ENCODE results near the gene WDR7.

Gene WDR7

GRCh38 chr18:56789004-56789888 is 138.1 kb downstream of the WDR7 start:
- no peak overlapping the region for H3K9ac ChIP-seq (ENCODE audit: low read length)
- TF ChIP-seq EZH2phosphoT487 (IDR thresholded peaks at IDR 0.05; ENCODE audit: low read depth): no peak
- TF ChIP-seq, protein P1, sequence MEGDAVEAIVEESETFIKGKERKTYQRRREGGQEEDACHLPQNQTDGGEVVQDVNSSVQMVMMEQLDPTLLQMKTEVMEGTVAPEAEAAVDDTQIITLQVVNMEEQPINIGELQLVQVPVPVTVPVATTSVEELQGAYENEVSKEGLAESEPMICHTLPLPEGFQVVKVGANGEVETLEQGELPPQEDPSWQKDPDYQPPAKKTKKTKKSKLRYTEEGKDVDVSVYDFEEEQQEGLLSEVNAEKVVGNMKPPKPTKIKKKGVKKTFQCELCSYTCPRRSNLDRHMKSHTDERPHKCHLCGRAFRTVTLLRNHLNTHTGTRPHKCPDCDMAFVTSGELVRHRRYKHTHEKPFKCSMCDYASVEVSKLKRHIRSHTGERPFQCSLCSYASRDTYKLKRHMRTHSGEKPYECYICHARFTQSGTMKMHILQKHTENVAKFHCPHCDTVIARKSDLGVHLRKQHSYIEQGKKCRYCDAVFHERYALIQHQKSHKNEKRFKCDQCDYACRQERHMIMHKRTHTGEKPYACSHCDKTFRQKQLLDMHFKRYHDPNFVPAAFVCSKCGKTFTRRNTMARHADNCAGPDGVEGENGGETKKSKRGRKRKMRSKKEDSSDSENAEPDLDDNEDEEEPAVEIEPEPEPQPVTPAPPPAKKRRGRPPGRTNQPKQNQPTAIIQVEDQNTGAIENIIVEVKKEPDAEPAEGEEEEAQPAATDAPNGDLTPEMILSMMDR (IDR thresholded peaks at IDR 0.05; ENCODE audit: low read depth, low read length): peak; percentile 99
- H3K79me2 ChIP-seq (ENCODE audit: low read length): no peaks in the 10 kb centered on the region
- H3K4me1 ChIP-seq (ENCODE audit: low read length): peaks cover 17% of the 10 kb centered on the region
- no peak overlapping the region for H2AFZ ChIP-seq (ENCODE audit: low read depth, low read length)
- H4K20me1 ChIP-seq (ENCODE audit: insufficient read depth, low read length): no peaks in the 10 kb centered on the region
- H3K27ac ChIP-seq (ENCODE audit: low read length): no peak overlapping the region
- H3K27me3 ChIP-seq (ENCODE audit: low read depth, low read length): no peaks in the 10 kb centered on the region
- peak overlapping the region; percentile 43 for H3K4me2 ChIP-seq (ENCODE audit: low read length)
- H3K9me3 ChIP-seq (ENCODE audit: insufficient read depth, low read length): no peaks in the 10 kb centered on the region
- H3K4me3 ChIP-seq (ENCODE audit: low read length): peak overlapping the region; percentile 3; the same call in 1 of the 2 replicates
- no peaks in the 10 kb centered on the region for H3K36me3 ChIP-seq (replicated peaks; ENCODE audit: low read depth, low read length)

GRCh38 chr18:56789889-56790180 is 138.7 kb downstream of the WDR7 start:
- Histone ChIP-seq H2AFZ (ENCODE audit: low read depth, low read length) (no peak overlapping the region), H3K4me3 (ENCODE audit: low read length) (no peak overlapping the region), H3K4me2 (ENCODE audit: low read length) (no peak overlapping the region), H3K4me1 (ENCODE audit: low read length) (peaks cover 17% of the 10 kb centered on the region), H3K36me3 (replicated peaks; ENCODE audit: low read depth, low read length) (no peaks in the 10 kb centered on the region), H3K9ac (ENCODE audit: low read length) (no peak overlapping the region), H3K27me3 (ENCODE audit: low read depth, low read length) (no peaks in the 10 kb centered on the region), H3K27ac (ENCODE audit: low read length) (no peak overlapping the region), H3K79me2 (ENCODE audit: low read length) (no peaks in the 10 kb centered on the region), H4K20me1 (ENCODE audit: insufficient read depth, low read length) (no peaks in the 10 kb centered on the region), H3K9me3 (ENCODE audit: insufficient read depth, low read length) (no peaks in the 10 kb centered on the region)
- no peak for TF ChIP-seq EZH2phosphoT487 (IDR thresholded peaks at IDR 0.05; ENCODE audit: low read depth)
- TF ChIP-seq, protein P1 (IDR thresholded peaks at IDR 0.05; ENCODE audit: low read depth, low read length): no peak

DNA sequence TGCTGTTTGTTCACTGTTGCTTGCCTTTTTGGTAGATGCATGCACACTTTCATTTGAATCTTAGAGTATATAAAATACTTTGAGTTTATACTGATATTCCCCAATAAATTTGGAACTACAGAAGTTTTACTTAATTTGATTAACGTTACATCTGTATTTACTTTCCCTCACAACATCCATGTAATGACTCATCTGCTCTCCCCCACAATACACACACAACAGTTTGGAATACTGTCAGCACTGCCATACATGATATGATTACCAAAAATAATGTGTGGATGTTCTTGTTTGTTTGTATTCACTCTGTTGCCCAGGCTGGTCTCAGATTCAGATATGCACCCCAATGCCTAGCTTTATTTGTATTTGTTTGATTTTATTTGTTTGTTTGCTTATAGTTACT is 144.2 kb downstream of the WDR7 start:
- no peaks in the 10 kb centered on the region for H3K4me1 ChIP-seq (ENCODE audit: low read length)
- no peak overlapping the region for H3K4me2 ChIP-seq (ENCODE audit: low read length)
- no peaks in the 10 kb centered on the region for H3K36me3 ChIP-seq (replicated peaks; ENCODE audit: low read depth, low read length)
- no peaks in the 10 kb centered on the region for H3K79me2 ChIP-seq (ENCODE audit: low read length)
- no peaks in the 10 kb centered on the region for H3K9me3 ChIP-seq (ENCODE audit: insufficient read depth, low read length)
- H3K4me3 ChIP-seq (ENCODE audit: low read length): no peak overlapping the region
- H2AFZ ChIP-seq (ENCODE audit: low read depth, low read length): no peak overlapping the region
- H3K9ac ChIP-seq (ENCODE audit: low read length): no peak overlapping the region
- TF ChIP-seq, protein P1 (IDR thresholded peaks at IDR 0.05; ENCODE audit: low read depth, low read length): no peak
- no peak for TF ChIP-seq EZH2phosphoT487 (IDR thresholded peaks at IDR 0.05; ENCODE audit: low read depth)
- H3K27ac ChIP-seq (ENCODE audit: low read length): no peak overlapping the region
- no peaks in the 10 kb centered on the region for H3K27me3 ChIP-seq (ENCODE audit: low read depth, low read length)
- H4K20me1 ChIP-seq (ENCODE audit: insufficient read depth, low read length): no peaks in the 10 kb centered on the region

DNA sequence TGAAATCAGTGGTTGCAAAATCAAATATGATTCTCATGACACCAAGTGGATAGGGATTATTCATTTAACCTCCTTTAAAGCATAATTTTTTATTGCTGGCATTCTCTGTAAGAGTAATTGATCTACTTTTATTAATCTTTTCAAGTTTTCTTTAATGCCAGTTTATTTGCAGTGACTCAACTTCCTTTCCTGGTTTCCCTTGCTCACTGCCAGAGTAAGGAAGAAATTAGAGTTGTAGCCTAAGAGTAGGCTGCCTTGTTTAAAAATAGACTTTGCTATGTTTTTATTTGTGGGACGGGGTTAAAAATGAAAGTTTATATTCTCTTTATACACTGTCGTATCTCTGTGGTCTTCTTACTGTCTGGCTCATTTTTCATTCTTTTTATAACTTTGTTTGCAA is 148.6 kb downstream of the WDR7 start:
- H3K27me3 ChIP-seq (ENCODE audit: low read depth, low read length): no peaks in the 10 kb centered on the region
- no peaks in the 10 kb centered on the region for H3K79me2 ChIP-seq (ENCODE audit: low read length)
- no peak overlapping the region for H3K4me2 ChIP-seq (ENCODE audit: low read length)
- no peak overlapping the region for H3K27ac ChIP-seq (ENCODE audit: low read length)
- TF ChIP-seq, protein P1 (IDR thresholded peaks at IDR 0.05; ENCODE audit: low read depth, low read length): no peak
- no peak for TF ChIP-seq EZH2phosphoT487 (IDR thresholded peaks at IDR 0.05; ENCODE audit: low read depth)
- H3K9me3 ChIP-seq (ENCODE audit: insufficient read depth, low read length): no peaks in the 10 kb centered on the region
- H2AFZ ChIP-seq (ENCODE audit: low read depth, low read length): no peak overlapping the region
- H4K20me1 ChIP-seq (ENCODE audit: insufficient read depth, low read length): no peaks in the 10 kb centered on the region
- no peak overlapping the region for H3K4me3 ChIP-seq (ENCODE audit: low read length)
- H3K9ac ChIP-seq (ENCODE audit: low read length): no peak overlapping the region
- no peaks in the 10 kb centered on the region for H3K36me3 ChIP-seq (replicated peaks; ENCODE audit: low read depth, low read length)
- peaks cover 10% of the 10 kb centered on the region for H3K4me1 ChIP-seq (ENCODE audit: low read length)

Measured in OCI-LY3 (cell line).